WTC11 (cell line): ENCODE results near the gene FAM171A1. TPM values are rescaled to one million over a fixed set of nuclear protein-coding genes. Genes with fewer than 3 reads are reported as not detected.
"Not testable (repeated sequence)": the region's sequence is repeated elsewhere in the genome, so short reads cannot be mapped to it uniquely, and the experiment has no call there.

Experiments used
- ATAC-seq: fragments of 200-7000 bp; cut with Tn5 transposase; 2 replicates; pipeline ENCODE4 v1.10.0; 2021; ENCODE audit warnings: mild to moderate bottlenecking, moderate library complexity
- CTCF ChIA-PET: fragments of 300-600 bp; sonication (Branson Sonifier 250); formaldehyde crosslinking; loops from one replicate; lab custom pipeline; 2021; ENCODE audit warnings: antibody characterized with exemption; lab: Charles Lee
- POLR2A ChIA-PET: fragments of 350-600 bp; sonication (Branson Sonifier 250); formaldehyde crosslinking; loops from one replicate; lab custom pipeline; 2021; ENCODE audit warnings: antibody characterized with exemption; lab: Charles Lee
- DNase-seq: peaks from one replicate; pipeline ENCODE4 v3.0.0; 2021; ENCODE audit warnings: low spot score
- H3K27ac Mint-ChIP-seq: 2 replicates; pipeline ENCODE4 v1.8.0; 2021; ENCODE audit warnings: mixed read lengths
- H3K27me3 Mint-ChIP-seq: 2 replicates; pipeline ENCODE4 v1.8.0; 2021; ENCODE audit warnings: low read depth, mild to moderate bottlenecking, moderate library complexity, mixed read lengths
- H3K36me3 Mint-ChIP-seq: 2 replicates; pipeline ENCODE4 v1.8.0; 2021; ENCODE audit warnings: mixed read lengths
- H3K4me1 Mint-ChIP-seq: 2 replicates; pipeline ENCODE4 v1.8.0; 2022; ENCODE audit warnings: mixed read lengths
- H3K4me3 Mint-ChIP-seq: 2 replicates; pipeline ENCODE4 v1.8.0; 2021; ENCODE audit warnings: mild to moderate bottlenecking, moderate library complexity, mixed read lengths
- H3K9me3 Mint-ChIP-seq: 2 replicates; pipeline ENCODE4 v1.8.0; 2021; ENCODE audit warnings: mixed read lengths
- ATF3 ChIP-seq: sonication (generic); formaldehyde crosslinking; conservative IDR thresholded peaks from 2 replicates; pipeline ENCODE4 v1.8.1; 2022; ENCODE audit warnings: mild to moderate bottlenecking, missing genetic modification reagents
- E2F1 ChIP-seq: sonication (generic); formaldehyde crosslinking; IDR thresholded peaks from 2 replicates; pipeline ENCODE4 v1.8.0; 2022; ENCODE audit warnings: mild to moderate bottlenecking, missing genetic modification reagents
- E2F5 ChIP-seq: sonication (generic); formaldehyde crosslinking; IDR thresholded peaks from 2 replicates; pipeline ENCODE4 v1.8.1; 2022; ENCODE audit warnings: mild to moderate bottlenecking, moderate library complexity, missing genetic modification reagents
- FOXP4 ChIP-seq: sonication (generic); formaldehyde crosslinking; IDR thresholded peaks from 2 replicates; pipeline ENCODE4 v1.8.0; 2022; ENCODE audit warnings: mild to moderate bottlenecking, missing genetic modification reagents
- GTF2I ChIP-seq: fragments of 250-450 bp; sonication (Bioruptor Pico); conservative IDR thresholded peaks from 2 replicates; pipeline ENCODE4 v1.4.0; 2021; ENCODE audit warnings: mild to moderate bottlenecking
- JAZF1 ChIP-seq: fragments of 250-450 bp; sonication (Bioruptor Pico); IDR thresholded peaks from 2 replicates; pipeline ENCODE4 v1.9.0; 2021; ENCODE audit warnings: moderate library complexity, mild to moderate bottlenecking, inconsistent platforms
- MXD4 ChIP-seq: fragments of 250-450 bp; sonication (Bioruptor Pico); IDR thresholded peaks from 2 replicates; pipeline ENCODE4 v1.8.0; 2021; ENCODE audit warnings: mild to moderate bottlenecking, moderate library complexity, borderline replicate concordance
- NFATC4 ChIP-seq: fragments of 250-450 bp; sonication (Bioruptor Pico); IDR thresholded peaks from 2 replicates; pipeline ENCODE4 v1.9.0; 2021; ENCODE audit warnings: mild to moderate bottlenecking
- NFE2L1 ChIP-seq: sonication (generic); formaldehyde crosslinking; IDR thresholded peaks from 2 replicates; pipeline ENCODE4 v1.8.1; 2023; ENCODE audit warnings: missing genetic modification reagents
- NFYB ChIP-seq: sonication (generic); formaldehyde crosslinking; conservative IDR thresholded peaks from 2 replicates; pipeline ENCODE4 v1.8.0; 2022; ENCODE audit warnings: low read depth, missing genetic modification reagents
- TCF7 ChIP-seq: sonication (generic); formaldehyde crosslinking; IDR thresholded peaks from 2 replicates; pipeline ENCODE4 v1.8.0; 2022; ENCODE audit warnings: mild to moderate bottlenecking, low read depth, missing genetic modification reagents, moderate library complexity
- ZNF219 ChIP-seq: sonication (generic); formaldehyde crosslinking; IDR thresholded peaks from 2 replicates; pipeline ENCODE4 v1.8.0; 2023; ENCODE audit warnings: missing genetic modification reagents, mild to moderate bottlenecking, borderline replicate concordance
- ZNF263 ChIP-seq: sonication (generic); formaldehyde crosslinking; IDR thresholded peaks from 2 replicates; pipeline ENCODE4 v1.8.1; 2022; ENCODE audit warnings: low read depth, mild to moderate bottlenecking, moderate library complexity, missing genetic modification reagents
- ZNF281 ChIP-seq: sonication (generic); formaldehyde crosslinking; IDR thresholded peaks from 2 replicates; pipeline ENCODE4 v1.8.0; 2023; ENCODE audit warnings: mild to moderate bottlenecking, missing genetic modification reagents
- ZNF425 ChIP-seq: fragments of 250-450 bp; sonication (Bioruptor Pico); conservative IDR thresholded peaks from 2 replicates; pipeline ENCODE4 v1.9.0; 2021; ENCODE audit warnings: mild to moderate bottlenecking
- ZSCAN18 ChIP-seq: fragments of 250-450 bp; sonication (Bioruptor Pico); IDR thresholded peaks from 2 replicates; pipeline ENCODE4 v2.1.2; 2022; ENCODE audit warnings: mild to moderate bottlenecking, moderate library complexity
- total RNA-seq: library from RNA; stranded (reverse); gene quantifications from 3 replicates; pipeline ENCODE4 v1.2.3, GENCODE V29; 2021

The FAM171A1 gene
- total RNA-seq, 1 experiment from 2014 or later: 33.9 TPM

- no peak for TF ChIP-seq FOXP4 (CRISPR knock-in tag)
- no peak for TF ChIP-seq ZNF281 (CRISPR knock-in tag)
Observed at GRCh38 chr10:15202639-15203038, 168.4 kb downstream of the FAM171A1 start (continued).

- H3K9me3 Mint-ChIP-seq, ATAC-seq, DNase-seq, POLR2A ChIA-PET, H3K36me3 Mint-ChIP-seq, H3K27ac Mint-ChIP-seq, H3K27me3 Mint-ChIP-seq, CTCF ChIA-PET, H3K4me3 Mint-ChIP-seq: not testable (repeated sequence)
- peaks cover 12% of the 10 kb centered on the region; the same call in 1 of the 2 replicates for H3K4me1 Mint-ChIP-seq
Observed at GRCh38 chr10:15202301-15202621, 168.8 kb downstream of the FAM171A1 start.

GRCh38 chr10:15201589-15202300 lies 169.3 kb downstream of the FAM171A1 start:
- no peak for ATAC-seq

GRCh38 chr10:15200626-15201025 lies 170.5 kb downstream of the FAM171A1 start:
- ATAC-seq (peak; percentile 63), DNase-seq (no peak)
- H3K4me1 Mint-ChIP-seq: peaks cover 16% of the 10 kb centered on the region
- H3K4me3 Mint-ChIP-seq: no peak overlapping the region
- CTCF ChIA-PET: no interaction called here
- no peaks in the 10 kb centered on the region for H3K36me3 Mint-ChIP-seq
- H3K9me3 Mint-ChIP-seq: no peaks in the 10 kb centered on the region
- POLR2A ChIA-PET: no interaction called here
- H3K27me3 Mint-ChIP-seq: no peaks in the 10 kb centered on the region
- no peak overlapping the region for H3K27ac Mint-ChIP-seq
- TF ChIP-seq MXD4: no peak
- TF ChIP-seq JAZF1 (CRISPR knock-in tag): no peak
- TF ChIP-seq E2F1 (CRISPR knock-in tag): no peak
- no peak for TF ChIP-seq FOXP4 (CRISPR knock-in tag)
- no peak for TF ChIP-seq ZNF425 (CRISPR knock-in tag)

More at GRCh38 chr10:15201589-15202300, 169.3 kb downstream of the FAM171A1 start:
- POLR2A ChIA-PET: no interaction called here
- no peak for DNase-seq
- Mint-ChIP-seq H3K9me3 (no peaks in the 10 kb centered on the region), H3K27me3 (no peaks in the 10 kb centered on the region), H3K27ac (no peak overlapping the region; the same call in 1 of the 2 replicates), H3K36me3 (no peaks in the 10 kb centered on the region), H3K4me1 (peaks cover 12% of the 10 kb centered on the region; the same call in 1 of the 2 replicates), H3K4me3 (no peak overlapping the region)
- CTCF ChIA-PET: interaction anchor here (0.6 kb wide), 1 partner anchor 33 kb away, joined by 3 read pairs; no protein-coding TSS in a partner anchor
- no peak for TF ChIP-seq GTF2I (CRISPR knock-in tag)
- TF ChIP-seq NFATC4 (CRISPR knock-in tag): no peak
- no peak for TF ChIP-seq ZNF219
- TF ChIP-seq NFE2L1: no peak
- no peak for TF ChIP-seq ATF3 (CRISPR knock-in tag)
- no peak for TF ChIP-seq NFYB (CRISPR knock-in tag)
- TF ChIP-seq ZNF263 (CRISPR knock-in tag): no peak
- no peak for TF ChIP-seq TCF7 (CRISPR knock-in tag)
- no peak for TF ChIP-seq ZSCAN18 (CRISPR knock-in tag)
- no peak for TF ChIP-seq E2F5 (CRISPR knock-in tag)
